ENCODE measurements around the gene RAMP1. TPM values are rescaled to one million over a fixed set of nuclear protein-coding genes. Genes with fewer than 3 reads are reported as not detected.
A peak's percentile ranks its signal among the peaks of the same experiment; 100 is the strongest.

Gene RAMP1
- total and polyA plus RNA-seq, 2 experiments from 2014 or later = 134 to 329 TPM

GRCh38 chr2:237885931-237886684 is 26.7 kb downstream of the RAMP1 start:
- peaks cover 10% of the 10 kb centered on the region for H3K4me1 ChIP-seq (ENCODE audit: insufficient read depth)
- H3K27ac ChIP-seq = peak overlapping the region; percentile 19
- H3K27me3 ChIP-seq = no peaks in the 10 kb centered on the region
- no peaks in the 10 kb centered on the region for H3K9me3 ChIP-seq (ENCODE audit: low read depth)
- no peak overlapping the region for H3K4me3 ChIP-seq
- TF ChIP-seq EZH2phosphoT487 (IDR thresholded peaks at IDR 0.05; ENCODE audit: low read depth, severe bottlenecking, unreplicated experiment) (no peak), EZH2 (IDR thresholded peaks at IDR 0.05; ENCODE audit: borderline replicate concordance) (no peak)
- TF ChIP-seq, protein P1, sequence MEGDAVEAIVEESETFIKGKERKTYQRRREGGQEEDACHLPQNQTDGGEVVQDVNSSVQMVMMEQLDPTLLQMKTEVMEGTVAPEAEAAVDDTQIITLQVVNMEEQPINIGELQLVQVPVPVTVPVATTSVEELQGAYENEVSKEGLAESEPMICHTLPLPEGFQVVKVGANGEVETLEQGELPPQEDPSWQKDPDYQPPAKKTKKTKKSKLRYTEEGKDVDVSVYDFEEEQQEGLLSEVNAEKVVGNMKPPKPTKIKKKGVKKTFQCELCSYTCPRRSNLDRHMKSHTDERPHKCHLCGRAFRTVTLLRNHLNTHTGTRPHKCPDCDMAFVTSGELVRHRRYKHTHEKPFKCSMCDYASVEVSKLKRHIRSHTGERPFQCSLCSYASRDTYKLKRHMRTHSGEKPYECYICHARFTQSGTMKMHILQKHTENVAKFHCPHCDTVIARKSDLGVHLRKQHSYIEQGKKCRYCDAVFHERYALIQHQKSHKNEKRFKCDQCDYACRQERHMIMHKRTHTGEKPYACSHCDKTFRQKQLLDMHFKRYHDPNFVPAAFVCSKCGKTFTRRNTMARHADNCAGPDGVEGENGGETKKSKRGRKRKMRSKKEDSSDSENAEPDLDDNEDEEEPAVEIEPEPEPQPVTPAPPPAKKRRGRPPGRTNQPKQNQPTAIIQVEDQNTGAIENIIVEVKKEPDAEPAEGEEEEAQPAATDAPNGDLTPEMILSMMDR (IDR thresholded peaks at IDR 0.05; ENCODE audit: poor library complexity) = no peak
- H3K36me3 ChIP-seq (replicated peaks; ENCODE audit: insufficient read depth, low read depth) = no peaks in the 10 kb centered on the region
- no peak overlapping the region for H2AFZ ChIP-seq
- H3K79me2 ChIP-seq = no peaks in the 10 kb centered on the region
- no peaks in the 10 kb centered on the region for H3K9me2 ChIP-seq (replicated peaks; ENCODE audit: insufficient read depth)
- H3K4me2 ChIP-seq = no peak overlapping the region
- no peaks in the 10 kb centered on the region for H4K20me1 ChIP-seq (ENCODE audit: insufficient read depth, poor library complexity, severe bottlenecking)
- peak; percentile 19 for DNase-seq (ENCODE audit: low spot score)
- 81% methylated on average over 26 of the region's 26 CpGs for WGBS (ENCODE audit: low lambda C conversion rate, missing lambda C conversion rate)

GRCh38 chr2:237886685-237887481 is 27.5 kb downstream of the RAMP1 start:
- TF ChIP-seq, protein P1 (IDR thresholded peaks at IDR 0.05; ENCODE audit: poor library complexity) = no peak
- TF ChIP-seq EZH2 (IDR thresholded peaks at IDR 0.05; ENCODE audit: borderline replicate concordance) (no peak), EZH2phosphoT487 (IDR thresholded peaks at IDR 0.05; ENCODE audit: low read depth, severe bottlenecking, unreplicated experiment) (no peak)
- Histone ChIP-seq H3K9me3 (ENCODE audit: low read depth) (no peaks in the 10 kb centered on the region), H4K20me1 (ENCODE audit: insufficient read depth, poor library complexity, severe bottlenecking) (no peaks in the 10 kb centered on the region), H3K36me3 (replicated peaks; ENCODE audit: insufficient read depth, low read depth) (no peaks in the 10 kb centered on the region), H3K27me3 (no peaks in the 10 kb centered on the region), H3K4me1 (ENCODE audit: insufficient read depth) (peaks cover 10% of the 10 kb centered on the region), H3K4me3 (no peak overlapping the region), H3K9me2 (replicated peaks; ENCODE audit: insufficient read depth) (no peaks in the 10 kb centered on the region), H2AFZ (no peak overlapping the region), H3K4me2 (no peak overlapping the region), H3K27ac (peak overlapping the region; percentile 19), H3K79me2 (no peaks in the 10 kb centered on the region)
- 70% methylated on average over 22 of the region's 23 CpGs for WGBS (ENCODE audit: low lambda C conversion rate, missing lambda C conversion rate)
- DNase-seq (ENCODE audit: low spot score) = peak; percentile 54

- Histone ChIP-seq H4K20me1 (ENCODE audit: insufficient read depth, poor library complexity, severe bottlenecking) (no peaks in the 10 kb centered on the region), H3K4me3 (no peak overlapping the region), H3K4me1 (ENCODE audit: insufficient read depth) (peaks cover 10% of the 10 kb centered on the region), H3K4me2 (no peak overlapping the region), H3K27me3 (no peaks in the 10 kb centered on the region), H3K79me2 (no peaks in the 10 kb centered on the region), H3K36me3 (replicated peaks; ENCODE audit: insufficient read depth, low read depth) (no peaks in the 10 kb centered on the region), H3K9me3 (ENCODE audit: low read depth) (no peaks in the 10 kb centered on the region), H2AFZ (no peak overlapping the region), H3K27ac (no peak overlapping the region), H3K9me2 (replicated peaks; ENCODE audit: insufficient read depth) (no peaks in the 10 kb centered on the region)
- DNase-seq (ENCODE audit: low spot score) = peak; percentile 5
- TF ChIP-seq, protein P1 (IDR thresholded peaks at IDR 0.05; ENCODE audit: poor library complexity) = no peak
- TF ChIP-seq EZH2 (IDR thresholded peaks at IDR 0.05; ENCODE audit: borderline replicate concordance) (no peak), EZH2phosphoT487 (IDR thresholded peaks at IDR 0.05; ENCODE audit: low read depth, severe bottlenecking, unreplicated experiment) (no peak)
- WGBS (ENCODE audit: low lambda C conversion rate, missing lambda C conversion rate) = 77% methylated on average over 2 of the region's 2 CpGs
Measured at GRCh38 chr2:237888389-237888788, 29.0 kb downstream of the RAMP1 start.

Data from hepatocyte (in vitro differentiated cells).